ENCODE measurements around the gene SLC35B4. TPM values are rescaled to one million over a fixed set of nuclear protein-coding genes. Genes with fewer than 3 reads are reported as not detected.

SLC35B4 gene
- total RNA-seq, 1 experiment from 2014 or later, result 14.7 TPM

GRCh38 chr7:134279336-134279735 is 37.4 kb downstream of the SLC35B4 start:
- Histone ChIP-seq H3K36me3 (ENCODE audit: control insufficient read depth in 1 of 2, insufficient read depth in 2 of 2, low read length in 2 of 2) (no peaks in the 10 kb centered on the region), H3K9me2 (ENCODE audit: insufficient read depth) (no peaks in the 10 kb centered on the region), H3K27me3 (ENCODE audit: insufficient read depth, low read length) (no peaks in the 10 kb centered on the region), H4K20me1 (ENCODE audit: insufficient read depth) (no peaks in the 10 kb centered on the region), H3K4me3 (replicated peaks in 1 of 2; ENCODE audit: low read depth in 1 of 2, low read length in 2 of 2) (no peak overlapping the region), H3K4me1 (ENCODE audit: control insufficient read depth in 1 of 2, insufficient read depth in 2 of 2, low read length in 2 of 2) (no peaks in the 10 kb centered on the region), H3K9ac (ENCODE audit: low read length) (no peak overlapping the region), H3K9me3 (ENCODE audit: control insufficient read depth in 1 of 2, insufficient read depth in 1 of 2, low read depth in 1 of 2, low read length in 2 of 2) (no peaks in the 10 kb centered on the region), H3K27ac (ENCODE audit: low read depth, low read length) (no peak overlapping the region), H3K4me2 (ENCODE audit: low read length) (no peak overlapping the region), H3K79me2 (ENCODE audit: insufficient read depth, low read length) (no peaks in the 10 kb centered on the region), H2AFZ (ENCODE audit: low read depth, low read length, poor library complexity, severe bottlenecking) (no peak overlapping the region)
- POLR2A ChIA-PET, result no interaction called here
- intact Hi-C loops (cut with micrococcal nuclease), result no loop called here
- TF ChIP-seq SRF (IDR thresholded peaks at IDR 0.05; ENCODE audit: low read depth) (no peak), POLR2A (IDR thresholded peaks at IDR 0.05; ENCODE audit: borderline replicate concordance, extremely low read depth, insufficient read depth, insufficient read length) (no peak), POLR2AphosphoS5 (IDR thresholded peaks at IDR 0.05; ENCODE audit: low read depth, low read length) (no peak), ZFX (IDR thresholded peaks at IDR 0.05) (no peak), CEBPB (IDR thresholded peaks at IDR 0.05; ENCODE audit: low read depth) (no peak), ZBTB33 (IDR thresholded peaks at IDR 0.05; ENCODE audit: extremely low read depth, insufficient replicate concordance, low read length) (no peak), EZH2 (IDR thresholded peaks at IDR 0.05) (no peak), JUND (IDR thresholded peaks at IDR 0.05) (no peak), YY1 (IDR thresholded peaks at IDR 0.05; ENCODE audit: extremely low read depth, insufficient replicate concordance, low read depth, low read length) (no peak)
- DNase-seq (ENCODE audit: low read depth, low spot score) (no peak), ATAC-seq (no peak)
- CTCF ChIA-PET, result no interaction called here
- RAD21 ChIA-PET (ENCODE audit: low non-redundant PET in 1 of 2, low total read pairs in 2 of 2, uncharacterized antibody in 2 of 2, unreplicated experiment in 2 of 2), result no interaction called here
- no TSS peak for BruUV-seq (replicated peaks)

All from HCT116 (cell line).